HG03439 (cell line): ENCODE measurements around the gene DNTT.

Experiments
- ATAC-seq: cut with Tn5 transposase; IDR thresholded peaks from one replicate; pipeline ENCODE4 v1.9.1; 2021; ENCODE audit warnings: mild to moderate bottlenecking, moderate library complexity; ENCODE audit not compliant: unreplicated experiment

DNTT gene

GRCh38 chr10:96371356-96371755, 67.1 kb downstream of the DNTT start:
- ATAC-seq, result no peak

- ATAC-seq, result no peak
These were observed 69.8 kb downstream of the DNTT start for GRCh38 chr10:96374004-96374403.

- no peak for ATAC-seq
These were observed 70.4 kb downstream of the DNTT start for GRCh38 chr10:96374639-96374984.

GRCh38 chr10:96374985-96375830, 71.0 kb downstream of the DNTT start:
- ATAC-seq, result peak; percentile 71

DNA sequence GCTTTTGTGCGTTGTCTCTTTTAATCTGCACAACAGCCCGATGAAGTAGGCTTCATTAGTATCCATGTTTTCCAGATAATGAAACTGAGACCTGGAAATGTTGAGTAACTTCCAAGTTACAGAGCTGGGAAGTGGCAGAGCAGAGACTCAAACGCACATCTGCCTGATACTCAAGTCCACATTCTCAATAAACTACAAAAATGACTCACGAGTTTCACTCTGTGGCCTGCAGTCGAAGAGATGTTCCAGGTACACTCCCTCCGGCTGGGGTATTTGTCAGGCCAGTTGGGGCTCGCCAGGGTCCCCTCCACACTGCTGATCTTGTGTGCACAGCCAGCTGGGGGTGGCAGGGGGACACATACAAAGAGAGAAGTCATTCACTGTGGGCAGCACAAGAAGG, 72.2 kb downstream of the DNTT start:
- ATAC-seq, result no peak

GRCh38 chr10:96377816-96378294, 73.6 kb downstream of the DNTT start:
- no peak for ATAC-seq

DNA sequence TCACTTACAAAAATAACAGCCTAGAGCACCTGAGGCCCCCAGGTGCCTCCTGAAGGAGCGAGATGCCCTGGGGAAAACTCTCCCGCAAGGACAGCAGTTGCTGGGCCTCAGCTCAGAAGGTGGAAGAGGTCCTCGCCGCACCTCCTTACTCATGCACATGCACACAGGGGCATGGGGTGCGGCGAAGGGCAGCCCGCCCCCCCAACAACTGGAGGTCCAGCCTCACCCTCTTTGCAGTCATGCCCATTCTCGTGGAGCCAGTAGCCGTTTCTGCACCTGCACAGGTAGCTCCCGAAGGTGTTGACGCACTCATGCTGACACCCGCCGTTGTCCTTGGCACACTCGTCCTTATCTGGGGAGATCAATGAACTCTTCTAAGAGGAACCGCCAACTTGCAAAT, 74.5 kb downstream of the DNTT start:
- no peak for ATAC-seq

DNA sequence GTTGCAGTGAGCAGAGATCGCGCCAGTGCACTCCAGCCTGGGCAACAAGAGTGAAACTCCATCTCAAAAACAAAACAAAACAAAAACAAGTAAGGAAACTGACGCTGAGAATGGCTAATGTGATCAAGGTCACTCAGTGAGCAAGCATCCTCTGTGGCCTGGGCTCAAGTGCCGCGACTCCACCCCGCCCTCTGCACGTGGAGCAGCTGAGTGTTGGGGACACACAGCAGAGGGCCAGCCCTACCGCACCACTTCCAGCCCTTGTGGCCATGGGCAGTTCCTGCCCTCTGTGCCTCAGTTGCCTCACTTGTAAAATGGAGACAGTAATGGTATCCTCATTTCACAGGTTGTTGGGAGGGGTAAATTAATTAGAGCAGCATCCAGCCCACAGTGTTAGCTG, 75.5 kb downstream of the DNTT start:
- no peak for ATAC-seq

DNA sequence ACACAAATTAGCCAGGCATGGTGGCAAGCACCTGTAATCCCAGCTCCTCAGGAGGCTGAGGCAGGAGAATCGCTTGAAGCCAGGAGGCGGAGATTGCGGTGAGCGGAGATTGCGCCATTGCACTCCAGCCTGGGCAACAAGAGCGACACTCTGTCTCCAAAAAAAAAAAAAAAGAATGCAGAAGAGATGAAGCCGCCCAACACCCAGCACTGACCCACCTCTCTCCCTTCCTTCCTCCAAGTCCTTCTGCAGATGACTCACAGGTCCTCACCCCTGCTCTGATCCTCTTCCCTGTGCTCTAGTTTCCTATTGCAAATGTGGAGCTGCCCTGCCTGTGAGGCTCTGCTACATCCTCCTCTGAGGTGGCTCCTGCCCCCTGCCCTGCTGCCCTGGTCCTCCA, 76.6 kb downstream of the DNTT start:
- no peak for ATAC-seq

- ATAC-seq, result no peak
These were observed 80.3 kb downstream of the DNTT start for GRCh38 chr10:96384506-96384905.

DNA sequence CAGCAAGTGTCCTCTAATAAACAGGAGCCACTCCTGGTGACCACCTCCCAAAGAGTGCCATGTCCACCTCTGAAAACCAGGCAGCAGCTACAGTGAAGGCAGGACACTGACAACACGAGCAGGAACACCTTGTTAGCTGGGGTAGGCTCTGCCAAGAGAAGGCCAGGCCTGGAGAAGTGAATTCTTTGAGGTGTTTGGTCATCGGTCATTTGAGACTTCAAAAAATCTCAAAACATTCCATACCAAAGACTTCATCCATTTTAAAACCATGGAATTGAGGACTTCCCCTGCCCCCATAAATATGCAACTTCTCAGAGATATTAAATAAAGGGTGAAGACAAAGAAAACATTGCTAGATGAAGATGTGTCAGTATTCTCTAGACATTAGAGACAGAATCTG, 82.9 kb downstream of the DNTT start:
- no peak for ATAC-seq

- ATAC-seq, result no peak
These were observed 83.4 kb downstream of the DNTT start for GRCh38 chr10:96387601-96388000.
